Lower lobe of right lung (tissue), 2 donors: Measurements from ENCODE around the gene UTRN. TPM values are rescaled to one million over a fixed set of nuclear protein-coding genes. Genes with fewer than 3 reads are reported as not detected.

Experiments used
- ATAC-seq, 2 donors: fragments of 200-7000 bp; cut with Tn5 transposase; one replicate each; pipeline ENCODE4 v1.9.1; 2020 to 2022; ENCODE audit warnings: mild to moderate bottlenecking in 2 of 2, moderate library complexity in 2 of 2
- DNase-seq: peaks from one replicate; pipeline ENCODE4 v3.0.0-alpha.2; 2020
- H3K27ac ChIP-seq: fragments of 200-600 bp; one replicate; pipeline ENCODE4 v1.8.0; 2022
- H3K27me3 ChIP-seq: fragments of 200-600 bp; one replicate; pipeline ENCODE4 v1.8.0; 2022; ENCODE audit warnings: low read depth
- H3K36me3 ChIP-seq: fragments of 200-600 bp; one replicate; pipeline ENCODE4 v1.8.0; 2022; ENCODE audit warnings: mild to moderate bottlenecking
- H3K4me1 ChIP-seq: fragments of 200-600 bp; one replicate; pipeline ENCODE4 v1.8.0; 2022
- H3K4me3 ChIP-seq: fragments of 200-600 bp; one replicate; pipeline ENCODE4 v1.8.0; 2022; ENCODE audit warnings: mild to moderate bottlenecking
- H3K9me3 ChIP-seq: fragments of 200-600 bp; one replicate; pipeline ENCODE4 v1.8.0; 2022
- CTCF ChIP-seq: fragments of 200-600 bp; IDR thresholded peaks from one replicate; pipeline ENCODE4 v1.8.0; 2022; ENCODE audit warnings: antibody characterized with exemption, mild to moderate bottlenecking
- intact Hi-C: fragments of 100-400 bp; cut with DNase I; formaldehyde crosslinking; loops from one replicate; pipeline ENCODE4 v1.11.0; 2022
- total RNA-seq: library from RNA; stranded (reverse); fragmentation: NEBNext Ultra II Directional; extraction: Animal tissue kit (Norgen Biotek cat#: 25700); gene quantifications from one replicate; pipeline ENCODE4 v1.2.1, GENCODE V29; 2021
- donor health status: DM: no; HTN: yes; CAD: no; lungs with severe emphysema.

Gene UTRN
- total RNA-seq, 1 donor from 2014 or later = 275 TPM

- intact Hi-C loops = no loop called here
- Histone ChIP-seq H3K4me1 (no peaks in the 10 kb centered on the region), H3K4me3 (no peak overlapping the region), H3K36me3 (no peaks in the 10 kb centered on the region), H3K27me3 (no peaks in the 10 kb centered on the region), H3K27ac (no peak overlapping the region), H3K9me3 (no peaks in the 10 kb centered on the region)
- no peak for TF ChIP-seq CTCF
- DNase-seq (no peak), ATAC-seq (no peak)
Measured at GRCh38 chr6:144277174-144277573, 8.0 kb upstream of the UTRN start.

- no peak for TF ChIP-seq CTCF
- no peaks in the 10 kb centered on the region for H3K36me3 ChIP-seq
- H3K27me3 ChIP-seq = no peaks in the 10 kb centered on the region
- ATAC-seq = no peak
- H3K4me1 ChIP-seq = no peaks in the 10 kb centered on the region
- H3K9me3 ChIP-seq = no peaks in the 10 kb centered on the region
- intact Hi-C loops = no loop called here
- DNase-seq = no peak
- H3K4me3 ChIP-seq = no peak overlapping the region
- no peak overlapping the region for H3K27ac ChIP-seq
Measured at GRCh38 chr6:144277605-144278227, 7.4 kb upstream of the UTRN start.

GRCh38 chr6:144278659-144279314, 6.3 kb upstream of the UTRN start:
- intact Hi-C loops = no loop called here
- Histone ChIP-seq H3K9me3 (no peaks in the 10 kb centered on the region), H3K36me3 (no peaks in the 10 kb centered on the region), H3K27ac (no peak overlapping the region), H3K4me1 (peaks cover 8% of the 10 kb centered on the region), H3K4me3 (no peak overlapping the region), H3K27me3 (no peaks in the 10 kb centered on the region)
- TF ChIP-seq CTCF = no peak
- ATAC-seq = no peak
- DNase-seq = no peak

- intact Hi-C loops = no loop called here
- Histone ChIP-seq H3K27ac (no peak overlapping the region), H3K27me3 (no peaks in the 10 kb centered on the region), H3K4me1 (peaks cover 10% of the 10 kb centered on the region), H3K9me3 (no peaks in the 10 kb centered on the region), H3K36me3 (no peaks in the 10 kb centered on the region), H3K4me3 (no peak overlapping the region)
- no peak for DNase-seq
- TF ChIP-seq CTCF = no peak
- ATAC-seq = no peak
Measured at GRCh38 chr6:144279484-144280150, 5.5 kb upstream of the UTRN start.

- ATAC-seq = no peak
- intact Hi-C loops = no loop called here
- H3K27me3 ChIP-seq = no peaks in the 10 kb centered on the region
- no peaks in the 10 kb centered on the region for H3K9me3 ChIP-seq
- peaks cover 22% of the 10 kb centered on the region for H3K4me1 ChIP-seq
- no peak for DNase-seq
- no peaks in the 10 kb centered on the region for H3K36me3 ChIP-seq
- peak; percentile 15 for TF ChIP-seq CTCF
- H3K27ac ChIP-seq = peak overlapping the region; percentile 93
- peak overlapping the region; percentile 96 for H3K4me3 ChIP-seq
Measured at GRCh38 chr6:144283646-144284477, 1.3 kb upstream of the UTRN start.
